GM13977 (cell line): Measurements from ENCODE around the gene CA12.

ENCODE experiments used
- DNase-seq: peaks from one replicate; pipeline ENCODE4 v3.0.0; 2012; ENCODE audit warnings: low spot score
- in situ Hi-C: fragments of 300-500 bp; cut with MboI; formaldehyde crosslinking; loops from one replicate; pipeline ENCODE4 v1.12.0; 2022; ENCODE audit warnings: low sequenced_read_pairs, low pct_unique_long_range_greater_than_20kb, mixed read lengths, inconsistent platforms; ENCODE audit not compliant: unreplicated experiment
- TF ChIP-seq, protein P1 (sequence below): IDR thresholded peaks from 2 replicates; pipeline ENCODE4 v1.5.1; 2012; ENCODE audit warnings: mild to moderate bottlenecking, control low read depth; ENCODE audit not compliant: insufficient read depth; ENCODE audit errors: extremely low read depth, missing control alignments

CA12 gene

DNA sequence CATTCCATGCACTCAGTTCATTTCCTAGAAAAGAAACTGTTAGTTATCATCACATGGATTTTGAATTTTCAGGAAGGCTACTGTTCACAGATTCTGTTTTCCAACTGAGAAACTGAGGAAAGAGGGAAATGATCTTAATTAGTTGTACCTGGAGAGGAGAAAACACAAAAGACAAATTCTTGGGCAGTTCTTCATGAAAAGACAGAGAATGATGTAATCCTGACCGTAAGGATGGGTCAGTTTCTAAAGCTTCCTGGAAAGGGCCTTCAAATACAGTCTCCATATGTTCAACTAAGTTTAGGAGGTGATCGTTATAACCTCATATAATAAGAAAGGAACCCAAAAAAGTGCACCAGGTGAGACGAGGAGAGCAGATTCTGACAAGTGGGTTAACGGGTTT lies 44.6 kb downstream of the CA12 start:
- TF ChIP-seq, protein P1, sequence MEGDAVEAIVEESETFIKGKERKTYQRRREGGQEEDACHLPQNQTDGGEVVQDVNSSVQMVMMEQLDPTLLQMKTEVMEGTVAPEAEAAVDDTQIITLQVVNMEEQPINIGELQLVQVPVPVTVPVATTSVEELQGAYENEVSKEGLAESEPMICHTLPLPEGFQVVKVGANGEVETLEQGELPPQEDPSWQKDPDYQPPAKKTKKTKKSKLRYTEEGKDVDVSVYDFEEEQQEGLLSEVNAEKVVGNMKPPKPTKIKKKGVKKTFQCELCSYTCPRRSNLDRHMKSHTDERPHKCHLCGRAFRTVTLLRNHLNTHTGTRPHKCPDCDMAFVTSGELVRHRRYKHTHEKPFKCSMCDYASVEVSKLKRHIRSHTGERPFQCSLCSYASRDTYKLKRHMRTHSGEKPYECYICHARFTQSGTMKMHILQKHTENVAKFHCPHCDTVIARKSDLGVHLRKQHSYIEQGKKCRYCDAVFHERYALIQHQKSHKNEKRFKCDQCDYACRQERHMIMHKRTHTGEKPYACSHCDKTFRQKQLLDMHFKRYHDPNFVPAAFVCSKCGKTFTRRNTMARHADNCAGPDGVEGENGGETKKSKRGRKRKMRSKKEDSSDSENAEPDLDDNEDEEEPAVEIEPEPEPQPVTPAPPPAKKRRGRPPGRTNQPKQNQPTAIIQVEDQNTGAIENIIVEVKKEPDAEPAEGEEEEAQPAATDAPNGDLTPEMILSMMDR: no peak
- DNase-seq: no peak
- in situ Hi-C loops: no loop called here

DNA sequence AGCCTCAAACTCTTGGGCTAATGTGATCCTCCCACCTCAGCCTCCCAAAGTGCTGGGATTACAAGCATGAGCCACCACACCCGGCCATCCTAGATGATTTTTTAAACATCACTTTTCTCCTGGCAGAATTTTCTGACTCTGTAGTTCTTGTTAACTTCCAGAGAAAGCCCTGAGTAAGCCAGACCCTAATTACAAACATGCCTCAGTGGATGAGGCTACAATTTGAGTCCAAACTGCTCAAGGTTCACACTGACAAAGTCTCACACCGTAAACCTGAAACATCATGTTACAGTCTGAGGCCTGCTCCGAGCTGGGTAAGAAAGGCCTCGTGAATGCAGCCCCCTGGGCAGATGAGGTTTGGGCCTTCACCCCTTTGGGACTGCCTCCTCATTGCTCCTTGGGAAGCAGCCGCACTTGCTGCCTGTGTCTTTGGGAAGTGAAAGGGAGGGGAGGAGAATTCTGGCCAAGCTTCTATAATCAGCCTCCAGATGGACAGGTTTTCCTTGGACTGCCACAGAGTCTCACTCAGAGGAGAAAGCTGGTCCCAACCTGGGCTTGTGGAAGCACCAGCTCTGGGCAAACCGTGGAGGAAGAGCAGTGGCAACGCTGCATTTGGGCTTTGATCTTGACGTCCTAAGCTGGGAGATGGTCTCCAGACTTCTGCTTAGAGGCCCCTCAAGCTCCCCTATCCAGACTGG lies 46.0 kb downstream of the CA12 start:
- no peak for DNase-seq
- in situ Hi-C loops: no loop called here
- TF ChIP-seq, protein P1: no peak

DNA sequence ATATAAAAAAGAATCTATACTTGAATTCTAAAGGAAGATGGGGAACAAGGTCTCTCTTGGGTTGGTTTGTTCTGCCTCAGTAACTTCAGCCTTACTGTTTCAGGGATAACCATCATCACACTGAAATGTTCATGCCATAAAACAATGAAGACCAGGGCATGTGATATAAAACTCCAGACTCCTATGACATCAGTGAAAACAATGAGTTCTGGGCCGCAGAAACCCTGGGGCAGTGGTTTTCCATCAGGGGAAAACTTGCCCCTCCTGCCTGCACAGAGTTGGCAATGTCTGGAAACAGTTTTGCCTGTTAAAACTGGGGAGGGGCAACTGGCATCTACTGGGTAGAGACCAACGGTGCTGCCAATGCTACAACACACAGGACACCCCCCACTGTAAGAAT lies 46.8 kb downstream of the CA12 start:
- in situ Hi-C loops: no loop called here

DNA sequence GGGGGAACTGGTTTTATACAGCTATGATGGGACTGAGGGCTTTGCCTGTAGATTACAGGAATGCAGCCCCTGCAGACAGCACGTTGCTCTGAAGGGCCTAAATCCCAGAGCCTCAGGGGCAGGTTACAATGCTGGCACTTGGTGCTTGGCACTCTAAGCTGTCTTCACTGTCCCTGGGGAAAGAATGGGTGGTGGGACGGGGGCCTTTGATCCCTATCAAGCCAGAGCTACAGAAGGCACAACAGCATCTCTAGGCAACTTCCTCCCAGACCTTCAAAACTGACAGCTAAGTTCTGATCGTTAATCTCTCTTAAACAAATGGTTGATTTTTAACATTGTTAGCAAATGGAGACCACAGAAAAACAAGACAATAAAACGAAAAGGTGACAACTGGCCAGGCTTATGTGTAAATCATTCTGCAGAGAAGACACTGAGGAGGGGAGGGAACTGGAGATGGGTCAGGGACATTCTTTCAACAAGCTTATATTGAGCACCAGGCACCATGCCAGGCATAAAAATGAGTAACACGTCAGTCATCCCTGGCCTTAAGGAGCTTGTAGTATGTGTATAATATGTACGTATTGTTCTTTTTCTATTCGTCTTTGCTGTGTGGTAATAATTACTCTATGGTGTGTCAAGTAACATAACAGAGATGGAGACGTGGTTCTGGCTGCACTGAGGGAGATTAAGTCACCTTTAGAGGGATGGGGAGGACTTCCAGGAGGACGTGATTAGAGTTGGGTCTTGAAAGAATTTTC lies 49.1 kb downstream of the CA12 start:
- in situ Hi-C loops: no loop called here
- TF ChIP-seq, protein P1: no peak
- DNase-seq: no peak

More for the DNA sequence above, 46.8 kb downstream of the CA12 start:
- TF ChIP-seq, protein P1: no peak
- DNase-seq: no peak

DNA sequence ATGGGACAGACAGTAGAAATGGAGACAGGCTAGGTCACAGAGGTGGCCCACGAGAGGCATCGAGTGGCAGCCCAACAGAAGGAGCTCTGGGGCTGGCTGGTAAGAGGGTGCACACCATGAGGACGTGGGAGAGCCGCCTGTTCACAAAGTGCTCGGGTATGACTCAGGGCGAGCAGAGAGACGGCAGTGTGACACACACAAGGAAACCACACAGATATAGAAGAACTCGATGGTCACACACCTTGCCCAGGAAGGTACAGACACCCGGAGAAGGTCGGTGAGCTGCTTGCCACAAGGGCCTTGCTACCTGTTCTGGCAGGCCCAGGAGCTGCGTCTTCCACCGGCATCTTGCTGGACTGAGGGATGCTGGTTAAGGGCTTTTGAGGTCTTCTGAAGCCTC lies 50.2 kb downstream of the CA12 start:
- DNase-seq: no peak
- in situ Hi-C loops: no loop called here
- TF ChIP-seq, protein P1: no peak

DNA sequence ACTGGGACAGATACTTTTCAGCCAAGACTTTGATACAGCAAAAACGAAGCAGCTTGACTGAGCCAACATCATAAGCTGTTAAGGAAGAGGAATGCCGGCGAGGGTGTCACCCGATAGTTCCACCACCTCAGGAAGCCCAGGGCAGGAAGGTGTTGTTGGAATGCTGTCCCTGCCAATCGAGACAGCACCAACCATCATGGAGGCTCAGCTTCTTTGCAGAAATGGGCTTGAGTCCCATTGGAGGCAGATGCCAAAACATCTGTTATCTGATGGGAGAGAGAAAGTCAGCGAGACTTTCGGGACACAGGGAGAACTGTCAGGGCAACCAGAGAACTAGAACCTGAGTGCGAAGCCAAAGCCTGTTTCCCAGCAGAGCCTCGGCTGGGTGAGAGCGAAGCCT lies 50.7 kb downstream of the CA12 start:
- no peak for DNase-seq
- in situ Hi-C loops: no loop called here
- TF ChIP-seq, protein P1: no peak
